NCI-H1092 treated with DMSO at 0.1 percent for 48 hours (cell line): ENCODE results near the gene EHD1.
"Not testable (repeated sequence)": the region's sequence is repeated elsewhere in the genome, so short reads cannot be mapped to it uniquely, and the experiment has no call there.

Experiments used
- DNase-seq: peaks from one replicate; lab custom pipeline; 2025; lab: John Stamatoyannopoulos, UW

EHD1 gene

GRCh38 chr11:64826578-64827450, 51.6 kb downstream of the EHD1 start:
- no peak for DNase-seq

GRCh38 chr11:64826062-64826461, 52.4 kb downstream of the EHD1 start:
- no peak for DNase-seq

GRCh38 chr11:64823568-64824119, 54.8 kb downstream of the EHD1 start:
- no peak for DNase-seq

- no peak for DNase-seq
Observed at GRCh38 chr11:64817476-64817875, 60.9 kb downstream of the EHD1 start.

GRCh38 chr11:64815433-64815832, 63.0 kb downstream of the EHD1 start:
- not testable (repeated sequence) for DNase-seq

- no peak for DNase-seq
Observed at GRCh38 chr11:64814712-64815187, 63.7 kb downstream of the EHD1 start.

- DNase-seq = no peak
Observed at GRCh38 chr11:64813826-64814225, 64.6 kb downstream of the EHD1 start.

- DNase-seq = no peak
Observed at GRCh38 chr11:64810891-64811272, 67.5 kb downstream of the EHD1 start.

GRCh38 chr11:64810271-64810890, 68.0 kb downstream of the EHD1 start, which contains the start of gene MEN1:
Gene MEN1, minus strand, starts transcription at chr11:64810551. Its CDS starts 442 bp downstream, at chr11:64810109.
- peak; percentile 99 for DNase-seq

- DNase-seq = no peak
Observed at GRCh38 chr11:64809781-64810241, 68.6 kb downstream of the EHD1 start.

- no peak for DNase-seq
Observed at GRCh38 chr11:64805481-64805880, 72.9 kb downstream of the EHD1 start.

GRCh38 chr11:64804346-64805210, 73.8 kb downstream of the EHD1 start:
- DNase-seq = no peak

GRCh38 chr11:64803846-64804345, 74.5 kb downstream of the EHD1 start:
- DNase-seq = no peak

- DNase-seq = peak; percentile 83
Observed at GRCh38 chr11:64803158-64803845, 75.1 kb downstream of the EHD1 start, which contains the start of gene MAP4K2. Gene MAP4K2, minus strand, starts transcription at chr11:64803214. Its CDS starts 65 bp downstream, at chr11:64803149.

GRCh38 chr11:64802370-64803157, 75.9 kb downstream of the EHD1 start:
- DNase-seq = no peak
